Stomach (tissue), 9 donors: ENCODE data around the gene CDC42BPG. TPM values are rescaled to one million over a fixed set of nuclear protein-coding genes. Genes with fewer than 3 reads are reported as not detected.

Experiments used
- DNase-seq, 2 donors: peaks; one replicate each; pipeline versions ENCODE4 v3.0.0 to v3.0.0-alpha.2; 2013 to 2019
- H3K27ac ChIP-seq, 5 donors: fragments of 200-600 bp in 4 of 5; sonication (generic) in 4 of 5; one replicate each; pipeline ENCODE4 v1.5.1; 2013 to 2019; ENCODE audit warnings: mild to moderate bottlenecking in 1 of 5, moderate library complexity in 1 of 5
- H3K27me3 ChIP-seq, 3 donors: fragments of 200-600 bp; sonication (generic); one replicate each; pipeline ENCODE4 v1.5.1; 2017 to 2019; ENCODE audit warnings: mixed run types in 1 of 3
- H3K36me3 ChIP-seq, 4 donors: fragments of 200-600 bp; sonication (generic); 1 replicate in 3 of 4; 2 replicates in 1 of 4; pipeline ENCODE4 v1.5.1; 2016 to 2019
- H3K4me1 ChIP-seq, 4 donors: fragments of 200-600 bp; sonication (generic); one replicate each; pipeline ENCODE4 v1.5.1; 2016 to 2019
- H3K4me3 ChIP-seq, 4 donors: fragments of 200-600 bp; sonication (generic) in 3 of 4; one replicate each; pipeline ENCODE4 v1.5.1; 2016 to 2019; ENCODE audit warnings: mild to moderate bottlenecking in 1 of 4
- H3K9me3 ChIP-seq, 4 donors: fragments of 200-600 bp; sonication (generic); one replicate each; pipeline ENCODE4 v1.5.1; 2016 to 2019
- CTCF ChIP-seq, 7 experiments: fragments of 450-650 bp in 4 of 7; fragments of 200-600 bp in 3 of 7; sonication (generic) in 3 of 7; IDR thresholded peaks; one replicate each; pipeline ENCODE4 v1.5.1; 2016 to 2019; ENCODE audit warnings: antibody characterized with exemption in 7 of 7, control low read depth in 2 of 7, mild to moderate bottlenecking in 1 of 7
- EP300 ChIP-seq: sonication (generic); formaldehyde crosslinking; IDR thresholded peaks from one replicate; pipeline ENCODE4 v1.6.1; 2017; ENCODE audit warnings: antibody characterized with exemption
- POLR2A ChIP-seq, 4 donors: fragments of 450-650 bp; IDR thresholded peaks; one replicate each; pipeline ENCODE4 v1.6.1; 2016; ENCODE audit warnings: antibody characterized with exemption in 4 of 4, control low read depth in 2 of 4, mild to moderate bottlenecking in 1 of 4, moderate library complexity in 1 of 4
- POLR2AphosphoS5 ChIP-seq, 3 donors: sonication (generic); formaldehyde crosslinking; IDR thresholded peaks; one replicate each; pipeline ENCODE4 v1.6.1; 2016; ENCODE audit warnings: antibody characterized with exemption in 3 of 3
- WGBS, 5 donors: extraction: QIAGEN DNeasy Blood & Tissue Kit in 3 of 5; methylation state at CpG; one replicate each; pipeline versions ENCODE4 v1.1.5 to v1.1.7; 2013 to 2018; 5-methylcytosine and 5-hydroxymethylcytosine counted together
- intact Hi-C: fragments of 100-400 bp; cut with DNase I; formaldehyde crosslinking; loops from one replicate; pipeline ENCODE4 v1.15.1; 2023; ENCODE audit warnings: low total_unique reads
- polyA plus RNA-seq, 3 donors: library from polyadenylated mRNA; stranded (reverse); fragments of 200-250 nt; gene quantifications; one replicate each; pipeline ENCODE4 v1.2.3, GENCODE V29; 2013
- total RNA-seq, 5 donors: library from RNA; depleted of rRNA; stranded (reverse); fragments of >200 nt; gene quantifications; one replicate each; pipeline versions ENCODE4 v1.1.0 to v1.2.3, GENCODE V29; 2014 to 2016
- donor health status: healthy with polysubstance abuse.
- donor health status: Bipolar disorder and iron deficiency.
- donor health status: healthy.

The CDC42BPG gene
- total and polyA plus RNA-seq, 8 donors, result 8.9 to 66.5 (median 26.2) TPM

GRCh38 chr11:64864473-64865285, 20.2 kb upstream of the CDC42BPG start:
- WGBS, 5 donors, result 49 to 63% (median 57%) methylated on average over 16 to 18 of the region's 18 CpGs
- Histone ChIP-seq H3K4me1 (peaks cover 67 to 98% (median 77%) of the 10 kb centered on the region in 4 donors), H3K36me3 (peaks cover 5 to 19% (median 12%) of the 10 kb centered on the region in 4 donors), H3K4me3 (peak overlapping the region in 3 of 4 donors; percentile 1 to 23 (median 18)), H3K9me3 (no peaks in the 10 kb centered on the region), H3K27me3 (no peaks in the 10 kb centered on the region), H3K27ac (peak overlapping the region; percentile 71 to 94 (median 92))
- peak in 1 of 2 donors; percentile 90 for DNase-seq
- TF ChIP-seq EP300 (peak; percentile 86), CTCF (IDR thresholded peaks at IDR 0.05) (no peak), POLR2AphosphoS5 (IDR thresholded peaks at IDR 0.05) (peak; percentile 42 to 65 (median 64))
- intact Hi-C loops, result no loop called here

DNA sequence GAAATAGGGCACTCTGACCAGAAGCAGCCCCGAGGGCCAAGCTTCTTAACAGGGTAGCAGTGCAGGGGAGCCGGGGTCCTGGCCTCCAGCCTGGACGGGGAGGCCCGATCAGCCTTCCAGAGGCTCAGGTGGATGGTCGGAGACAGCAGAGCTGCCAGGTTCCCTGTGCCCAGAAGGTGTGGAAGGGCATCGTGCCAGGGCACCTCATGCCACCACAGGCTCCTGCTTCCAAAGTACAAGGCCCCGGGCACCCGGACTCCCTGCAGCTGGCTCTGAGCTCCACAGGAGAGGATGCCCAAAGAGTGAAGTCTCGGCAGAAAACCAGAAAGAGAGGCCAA, 19.7 kb upstream of the CDC42BPG start:
- peak overlapping the region in 3 of 4 donors; percentile 0 to 23 (median 12) for H3K4me3 ChIP-seq
- WGBS, 5 donors, result 20 to 65% (median 47%) methylated on average over 8 to 9 of the region's 9 CpGs
- DNase-seq, result no peak
- peaks cover 11 to 24% (median 18%) of the 10 kb centered on the region in 4 donors for H3K36me3 ChIP-seq
- H3K4me1 ChIP-seq, result peaks cover 67 to 98% (median 75%) of the 10 kb centered on the region in 4 donors
- no peaks in the 10 kb centered on the region for H3K9me3 ChIP-seq
- TF ChIP-seq CTCF (IDR thresholded peaks at IDR 0.05) (no peak), POLR2AphosphoS5 (IDR thresholded peaks at IDR 0.05) (no peak), EP300 (no peak), POLR2A (IDR thresholded peaks at IDR 0.05) (no peak)
- peak overlapping the region; percentile 71 to 94 (median 92) for H3K27ac ChIP-seq
- intact Hi-C loops, result no loop called here
- H3K27me3 ChIP-seq, result no peaks in the 10 kb centered on the region

- Histone ChIP-seq H3K4me1 (peaks cover 67 to 98% (median 75%) of the 10 kb centered on the region in 4 donors), H3K9me3 (no peaks in the 10 kb centered on the region), H3K36me3 (peaks cover 17 to 30% (median 23%) of the 10 kb centered on the region in 4 donors), H3K27me3 (no peaks in the 10 kb centered on the region), H3K4me3 (peak overlapping the region in 3 of 4 donors; percentile 0 to 23 (median 12)), H3K27ac (peak overlapping the region; percentile 71 to 94 (median 92))
- TF ChIP-seq CTCF (IDR thresholded peaks at IDR 0.05) (no peak), EP300 (no peak), POLR2A (IDR thresholded peaks at IDR 0.05) (no peak), POLR2AphosphoS5 (IDR thresholded peaks at IDR 0.05) (no peak)
- 54 to 78% (median 64%) methylated on average over 14 to 23 of the region's 23 CpGs for WGBS, 5 donors
- peak in 1 of 2 donors; percentile 45 for DNase-seq
- intact Hi-C loops, result no loop called here
Observed at GRCh38 chr11:64863391-64864060, 19.1 kb upstream of the CDC42BPG start.

DNA sequence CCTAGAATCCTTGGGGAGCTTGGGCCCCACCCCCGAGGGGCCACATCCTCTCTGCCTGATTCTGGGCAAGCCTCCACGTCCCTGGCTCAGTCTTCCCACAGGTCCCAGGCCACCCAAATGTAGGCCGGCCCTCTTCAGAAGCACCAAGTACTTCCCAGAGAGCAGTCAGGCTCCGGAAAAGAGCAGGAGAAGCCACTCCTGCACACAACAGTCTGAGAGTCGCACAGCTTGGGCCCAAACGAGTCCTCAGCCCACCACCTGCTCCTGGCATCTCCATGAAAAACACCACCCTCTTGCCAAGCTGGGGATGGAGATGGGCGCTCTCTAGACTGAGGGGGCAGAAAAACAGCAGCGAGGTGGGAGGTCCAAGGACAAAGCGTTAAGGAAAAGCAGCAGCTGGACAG, 18.5 kb upstream of the CDC42BPG start:
- TF ChIP-seq POLR2AphosphoS5 (IDR thresholded peaks at IDR 0.05), result no peak
- no peak for TF ChIP-seq CTCF (IDR thresholded peaks at IDR 0.05)
- no peak for TF ChIP-seq POLR2A (IDR thresholded peaks at IDR 0.05)
- H3K4me1 ChIP-seq, result peaks cover 67 to 97% (median 75%) of the 10 kb centered on the region in 4 donors
- DNase-seq, result peak in 1 of 2 donors; percentile 37
- peaks cover 21 to 28% (median 24%) of the 10 kb centered on the region in 4 donors for H3K36me3 ChIP-seq
- peak overlapping the region in 1 of 4 donors; percentile 23 for H3K4me3 ChIP-seq
- H3K9me3 ChIP-seq, result no peaks in the 10 kb centered on the region
- H3K27ac ChIP-seq, result peak overlapping the region; percentile 46 to 94 (median 92)
- no peaks in the 10 kb centered on the region for H3K27me3 ChIP-seq
- WGBS, 5 donors, result 47 to 65% (median 60%) methylated on average over 9 of the region's 9 CpGs
- intact Hi-C loops, result no loop called here
